Measurements from ENCODE around the gene CDH23. TPM values are rescaled to one million over a fixed set of nuclear protein-coding genes. Genes with fewer than 3 reads are reported as not detected.

CDH23 gene
- total and polyA plus RNA-seq, 7 donors = 1.00 to 3.8 (median 1.9) TPM

DNA sequence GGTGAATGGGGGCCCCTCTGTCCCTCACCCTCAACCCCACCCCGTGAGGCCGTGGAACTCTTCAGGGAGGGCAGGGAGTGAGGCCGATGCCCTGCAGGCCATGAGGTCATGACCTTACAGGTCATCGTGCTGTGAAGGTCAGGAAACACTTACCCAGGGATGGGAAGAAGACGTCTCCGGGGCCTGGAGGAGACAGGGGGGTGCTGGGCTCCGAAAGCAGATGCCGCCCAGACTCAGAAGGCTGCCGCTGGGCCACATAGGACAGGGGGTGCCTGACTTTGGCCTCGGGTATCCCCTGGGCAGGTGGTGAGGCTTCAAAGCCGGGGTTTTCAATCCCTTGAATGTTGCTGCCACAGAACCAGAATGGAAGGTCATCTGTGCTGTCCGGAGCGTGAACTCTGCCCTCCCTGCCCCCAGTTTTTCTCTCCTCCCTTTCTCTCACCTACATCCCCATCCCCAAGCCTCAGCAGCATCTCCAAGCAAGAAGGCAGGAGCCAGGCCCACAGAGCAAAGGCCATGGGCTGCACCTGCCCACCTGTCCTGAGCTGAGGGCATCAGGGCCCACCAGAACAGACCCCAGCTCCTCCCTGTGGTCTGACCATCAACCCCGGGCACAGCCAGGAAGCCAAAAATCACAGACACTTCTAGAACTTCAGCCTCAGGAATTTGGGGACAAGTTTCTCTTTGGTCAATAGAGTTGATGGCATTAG lies 354.9 kb downstream of the CDH23 start:
- Histone ChIP-seq H3K4me3 (no peak overlapping the region), H3K9me3 (no peaks in the 10 kb centered on the region), H3K4me1 (peaks cover 80% of the 10 kb centered on the region), H3K36me3 (ENCODE audit: insufficient read depth in 1 of 2, low read depth in 1 of 2) (peaks cover 0 to 26% of the 10 kb centered on the region in 2 donors), H3K27ac (no peak overlapping the region), H3K27me3 (ENCODE audit: insufficient read depth in 3 of 3, low read length in 2 of 3) (no peaks in the 10 kb centered on the region)
- intact Hi-C loops (cut with DNase I) = no loop called here
- ATAC-seq = no peak
- TF ChIP-seq, protein P1, sequence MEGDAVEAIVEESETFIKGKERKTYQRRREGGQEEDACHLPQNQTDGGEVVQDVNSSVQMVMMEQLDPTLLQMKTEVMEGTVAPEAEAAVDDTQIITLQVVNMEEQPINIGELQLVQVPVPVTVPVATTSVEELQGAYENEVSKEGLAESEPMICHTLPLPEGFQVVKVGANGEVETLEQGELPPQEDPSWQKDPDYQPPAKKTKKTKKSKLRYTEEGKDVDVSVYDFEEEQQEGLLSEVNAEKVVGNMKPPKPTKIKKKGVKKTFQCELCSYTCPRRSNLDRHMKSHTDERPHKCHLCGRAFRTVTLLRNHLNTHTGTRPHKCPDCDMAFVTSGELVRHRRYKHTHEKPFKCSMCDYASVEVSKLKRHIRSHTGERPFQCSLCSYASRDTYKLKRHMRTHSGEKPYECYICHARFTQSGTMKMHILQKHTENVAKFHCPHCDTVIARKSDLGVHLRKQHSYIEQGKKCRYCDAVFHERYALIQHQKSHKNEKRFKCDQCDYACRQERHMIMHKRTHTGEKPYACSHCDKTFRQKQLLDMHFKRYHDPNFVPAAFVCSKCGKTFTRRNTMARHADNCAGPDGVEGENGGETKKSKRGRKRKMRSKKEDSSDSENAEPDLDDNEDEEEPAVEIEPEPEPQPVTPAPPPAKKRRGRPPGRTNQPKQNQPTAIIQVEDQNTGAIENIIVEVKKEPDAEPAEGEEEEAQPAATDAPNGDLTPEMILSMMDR (IDR thresholded peaks at IDR 0.05) = no peak
- WGBS, 3 donors = 82 to 85% (median 85%) methylated on average over 14 of the region's 14 CpGs
- no peak for DNase-seq

DNA sequence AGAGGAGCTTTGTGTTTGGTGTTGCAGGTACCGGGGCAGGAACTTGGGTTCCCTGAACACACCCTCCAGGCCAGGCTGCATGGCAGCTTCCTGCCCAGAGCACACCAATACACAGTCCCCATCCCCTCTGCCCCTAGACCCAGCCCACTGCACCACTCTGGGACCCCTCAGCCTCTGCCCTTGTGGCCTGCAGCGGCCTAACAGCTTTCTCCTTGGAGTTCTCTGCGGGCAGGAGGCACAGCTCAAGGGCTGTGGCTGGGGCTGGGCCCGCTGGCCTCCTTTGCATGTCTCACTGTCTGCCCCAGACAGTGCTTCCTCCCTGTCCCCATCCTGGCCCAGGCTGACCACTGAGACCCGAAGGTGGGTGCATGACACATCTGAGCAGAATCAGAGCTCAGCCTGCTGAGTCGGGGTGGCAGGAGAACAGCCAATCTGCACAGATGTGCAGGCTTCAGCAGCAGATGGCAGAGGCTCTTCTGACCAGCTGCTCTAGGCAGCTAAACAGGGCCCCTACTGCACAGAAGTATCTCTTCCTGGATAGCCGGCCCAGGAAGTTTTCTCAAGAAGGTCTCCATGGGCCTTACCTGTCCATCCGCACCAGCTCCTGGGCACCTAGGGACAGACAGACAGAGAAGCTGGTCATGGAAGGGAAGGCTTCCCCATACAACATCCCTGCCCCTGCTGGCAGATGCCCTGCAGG lies 355.8 kb downstream of the CDH23 start:
- WGBS, 3 donors = 68 to 83% (median 78%) methylated on average over 8 of the region's 8 CpGs
- H3K36me3 ChIP-seq (ENCODE audit: insufficient read depth in 1 of 2, low read depth in 1 of 2) = peaks cover 0 to 26% of the 10 kb centered on the region in 2 donors
- TF ChIP-seq, protein P1 (IDR thresholded peaks at IDR 0.05) = no peak
- no peaks in the 10 kb centered on the region for H3K27me3 ChIP-seq (ENCODE audit: insufficient read depth in 3 of 3, low read length in 2 of 3)
- peaks cover 80% of the 10 kb centered on the region for H3K4me1 ChIP-seq
- DNase-seq (no peak), ATAC-seq (no peak)
- H3K9me3 ChIP-seq = no peaks in the 10 kb centered on the region
- H3K4me3 ChIP-seq = no peak overlapping the region
- intact Hi-C loops (cut with DNase I) = no loop called here
- H3K27ac ChIP-seq = no peak overlapping the region

DNA sequence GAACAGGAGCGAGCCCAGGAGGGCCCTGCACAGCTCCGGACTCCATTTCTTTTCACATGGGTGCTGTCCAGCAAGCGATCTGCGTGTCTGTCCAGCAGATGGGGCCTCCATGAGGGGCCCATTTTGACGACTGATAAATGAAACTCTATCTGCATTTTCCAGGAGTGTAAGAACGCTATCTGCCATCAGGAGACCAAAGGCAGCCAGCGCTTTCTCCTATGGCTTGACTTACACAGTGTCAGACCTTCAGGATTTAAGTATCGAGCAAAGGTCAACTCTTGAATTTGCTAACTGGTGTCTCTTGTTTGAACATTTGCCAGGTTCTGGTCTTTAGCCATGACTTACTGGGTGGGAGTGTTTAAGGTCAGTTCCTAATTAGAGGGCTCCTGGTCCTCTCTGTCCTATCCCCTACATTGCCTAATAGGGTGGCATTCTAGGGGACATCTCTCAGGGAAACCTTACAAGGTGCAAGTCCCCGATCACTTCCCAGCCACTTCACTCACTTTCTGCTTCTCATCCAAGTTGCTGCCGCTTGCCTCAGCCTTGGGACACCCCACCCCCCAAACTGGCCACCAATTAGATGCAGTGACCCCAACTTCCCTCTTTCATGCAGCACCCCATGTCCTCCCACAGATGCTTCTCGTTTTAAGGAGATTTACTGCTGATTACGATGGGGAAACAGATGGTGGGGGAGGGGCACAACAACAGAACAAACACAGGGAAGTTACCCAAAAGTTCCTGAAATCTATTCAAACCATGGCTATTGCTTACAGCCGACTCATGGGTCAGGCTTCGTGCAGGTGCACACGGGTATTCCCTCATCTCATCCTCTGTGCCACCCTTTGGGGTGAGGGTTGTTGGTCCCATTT lies 356.6 kb downstream of the CDH23 start:
- H3K9me3 ChIP-seq = no peaks in the 10 kb centered on the region
- no peaks in the 10 kb centered on the region for H3K27me3 ChIP-seq (ENCODE audit: insufficient read depth in 3 of 3, low read length in 2 of 3)
- intact Hi-C loops (cut with DNase I) = no loop called here
- TF ChIP-seq, protein P1 (IDR thresholded peaks at IDR 0.05) = no peak
- no peak for DNase-seq
- 72 to 82% (median 78%) methylated on average over 15 of the region's 15 CpGs for WGBS, 3 donors
- H3K4me1 ChIP-seq = peaks cover 78% of the 10 kb centered on the region
- no peak overlapping the region for H3K4me3 ChIP-seq
- no peak for ATAC-seq
- H3K27ac ChIP-seq = no peak overlapping the region
- peaks cover 0 to 26% of the 10 kb centered on the region in 2 donors for H3K36me3 ChIP-seq (ENCODE audit: insufficient read depth in 1 of 2, low read depth in 1 of 2)

DNA sequence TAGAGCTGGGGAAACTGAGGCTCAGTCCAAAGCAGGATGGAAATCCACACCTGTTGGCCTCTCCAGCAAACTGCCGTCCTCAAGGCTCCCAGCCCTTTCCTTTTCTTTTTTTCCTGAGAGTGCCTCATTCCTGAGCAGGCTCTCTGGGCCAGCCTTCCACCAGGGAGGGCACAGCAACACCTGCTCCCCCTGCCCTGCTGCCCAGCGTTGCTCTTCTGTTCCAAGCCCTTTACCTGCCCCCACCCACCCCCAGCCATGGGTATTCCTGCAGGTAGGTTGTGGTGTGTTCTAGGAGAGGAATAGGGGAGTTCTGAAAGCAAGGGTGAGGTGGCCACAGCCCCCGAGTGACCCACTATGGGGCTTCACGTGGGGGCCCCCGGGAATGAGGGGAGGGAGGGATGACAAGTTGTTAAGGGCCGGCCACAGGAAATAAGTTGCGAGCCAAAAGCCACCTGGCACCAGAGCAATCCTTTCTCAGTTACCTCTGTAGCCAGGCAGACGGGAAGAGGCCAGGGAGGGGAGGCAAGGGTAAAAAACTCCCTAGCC lies 357.3 kb downstream of the CDH23 start:
- ATAC-seq (no peak), DNase-seq (no peak)
- peaks cover 71% of the 10 kb centered on the region for H3K4me1 ChIP-seq
- H3K36me3 ChIP-seq (ENCODE audit: insufficient read depth in 1 of 2, low read depth in 1 of 2) = peaks cover 0 to 27% of the 10 kb centered on the region in 2 donors
- H3K4me3 ChIP-seq = no peak overlapping the region
- H3K27ac ChIP-seq = no peak overlapping the region
- intact Hi-C loops (cut with DNase I) = no loop called here
- no peaks in the 10 kb centered on the region for H3K9me3 ChIP-seq
- WGBS, 3 donors = 39 to 47% (median 41%) methylated on average over 8 of the region's 8 CpGs
- TF ChIP-seq, protein P1 (IDR thresholded peaks at IDR 0.05) = no peak
- no peaks in the 10 kb centered on the region for H3K27me3 ChIP-seq (ENCODE audit: insufficient read depth in 3 of 3, low read length in 2 of 3)

Measured in psoas muscle (tissue), 8 donors.